ENCODE measurements around the gene RABL6.
"Not testable (repeated sequence)": the region's sequence is repeated elsewhere in the genome, so short reads cannot be mapped to it uniquely, and the experiment has no call there.

Gene RABL6

GRCh38 chr9:136876476-136876875, 68.7 kb downstream of the RABL6 start:
- no peak overlapping the region for H3K27ac ChIP-seq
- TF ChIP-seq ZFX (IDR thresholded peaks at IDR 0.05) (no peak), CTCF (conservative IDR thresholded peaks at IDR 0.05) (no peak)

GRCh38 chr9:136880651-136881050, 72.9 kb downstream of the RABL6 start:
- H3K27ac ChIP-seq, result no peak overlapping the region
- no peak for TF ChIP-seq ZFX (IDR thresholded peaks at IDR 0.05)
- no peak for TF ChIP-seq CTCF (conservative IDR thresholded peaks at IDR 0.05)

GRCh38 chr9:136881691-136882108, 74.0 kb downstream of the RABL6 start:
- H3K27ac ChIP-seq, result no peak overlapping the region
- TF ChIP-seq ZFX (IDR thresholded peaks at IDR 0.05) (no peak), CTCF (conservative IDR thresholded peaks at IDR 0.05) (no peak)

- TF ChIP-seq CTCF (conservative IDR thresholded peaks at IDR 0.05) (no peak), ZFX (IDR thresholded peaks at IDR 0.05) (no peak)
- H3K27ac ChIP-seq, result no peak overlapping the region
These were observed 74.6 kb downstream of the RABL6 start for GRCh38 chr9:136882109-136882946.

- H3K27ac ChIP-seq, result not testable (repeated sequence)
These were observed 75.2 kb downstream of the RABL6 start for GRCh38 chr9:136882947-136883283.

GRCh38 chr9:136883670-136884069, 75.9 kb downstream of the RABL6 start:
- H3K27ac ChIP-seq, result not testable (repeated sequence)

- H3K27ac ChIP-seq, result peak within 1 kb of the TSS; percentile 97
- TF ChIP-seq ZFX (IDR thresholded peaks at IDR 0.05) (peak; percentile 43; the same call in 1 of the 2 replicates), CTCF (conservative IDR thresholded peaks at IDR 0.05) (no peak)
These were observed 78.3 kb downstream of the RABL6 start, which contains the start of gene TRAF2 for GRCh38 chr9:136885950-136886578. Gene TRAF2, plus strand, starts transcription at chr9:136886516. Its CDS starts 12,225 bp downstream, at chr9:136898741.

GRCh38 chr9:136886610-136887597, 79.2 kb downstream of the RABL6 start:
- peak overlapping the region; percentile 97 for H3K27ac ChIP-seq
- TF ChIP-seq ZFX (IDR thresholded peaks at IDR 0.05), result peak; percentile 57; the same call in 1 of the 2 replicates
- no peak for TF ChIP-seq CTCF (conservative IDR thresholded peaks at IDR 0.05)

Measured in C4-2B (cell line).